HepG2 (cell line): Measurements from ENCODE around the gene MDP1. TPM values are rescaled to one million over a fixed set of nuclear protein-coding genes. Genes with fewer than 3 reads are reported as not detected.

Experiments
- FOXP1 ChIP-seq, 2 experiments: fragments of 450-650 bp in 1 of 2; IDR thresholded peaks; 2 replicates each; pipeline ENCODE4 v1.6.1; 2017 to 2018; ENCODE audit warnings: antibody characterized with exemption in 1 of 2
- KLF16 ChIP-seq, 2 experiments: sonication (generic) in 1 of 2; formaldehyde crosslinking in 1 of 2; IDR thresholded peaks; 2 replicates each; pipeline versions ENCODE4 v1.6.1 to v1.8.0; 2016 to 2023; ENCODE audit warnings: missing genetic modification reagents in 2 of 2, missing compliant biosample characterization in 1 of 2
- MATR3 ChIP-seq: sonication (generic); formaldehyde crosslinking; IDR thresholded peaks from 2 replicates; pipeline ENCODE4 v1.4.0; 2020; ENCODE audit warnings: missing genetic modification reagents
- NFE2 ChIP-seq: sonication (generic); formaldehyde crosslinking; IDR thresholded peaks from 2 replicates; pipeline ENCODE4 v1.4.0; 2020; ENCODE audit warnings: missing genetic modification reagents
- NR2F1 ChIP-seq, 2 experiments: fragments of 450-650 bp in 1 of 2; formaldehyde crosslinking in 1 of 2; IDR thresholded peaks; 2 replicates each; pipeline versions ENCODE4 v1.5.0 to v1.6.1; 2016 to 2020; ENCODE audit warnings: mild to moderate bottlenecking in 1 of 2, missing compliant biosample characterization in 1 of 2, missing genetic modification reagents in 1 of 2, moderate library complexity in 1 of 2
- RBM22 ChIP-seq: fragments of 200-400 bp; formaldehyde crosslinking; optimal IDR thresholded peaks from 2 replicates; pipeline ENCODE3; 2017; ENCODE audit warnings: mild to moderate bottlenecking, low read length, moderate library complexity
- RORA ChIP-seq: sonication (generic); formaldehyde crosslinking; IDR thresholded peaks from 2 replicates; pipeline ENCODE4 v1.5.0; 2020; ENCODE audit warnings: mild to moderate bottlenecking, missing genetic modification reagents, moderate library complexity
- SNAPC2 ChIP-seq: sonication (generic); formaldehyde crosslinking; IDR thresholded peaks from 2 replicates; pipeline ENCODE4 v1.8.1; 2022; ENCODE audit warnings: mild to moderate bottlenecking, missing genetic modification reagents
- SRY ChIP-seq: sonication (generic); formaldehyde crosslinking; IDR thresholded peaks from 2 replicates; pipeline ENCODE4 v1.8.0; 2022; ENCODE audit warnings: mild to moderate bottlenecking, missing genetic modification reagents
- ZNF549 ChIP-seq: sonication (generic); formaldehyde crosslinking; IDR thresholded peaks from 2 replicates; pipeline ENCODE4 v1.5.0; 2020; ENCODE audit warnings: missing genetic modification reagents
- polyA plus RNA-seq, 8 experiments: library from polyadenylated mRNA; depleted of rRNA in 3 of 8; stranded (reverse) in 7 of 8; unstranded in 1 of 8; fragments of >200 nt; fragmentation: Illumina TruSeq in 4 of 8; extraction: Trizol in 4 of 8; gene quantifications; 2 replicates each; pipeline versions ENCODE4 v1.2.1 to v1.2.3, GENCODE V29; 2011 to 2016; ENCODE audit warnings: low read depth in 4 of 8, missing spikeins in 1 of 8, mixed read lengths in 1 of 8; ENCODE audit not compliant: insufficient read depth in 1 of 8
- total RNA-seq, 5 experiments: library from RNA; depleted of rRNA; stranded (reverse); fragments of >200 nt; fragmentation: Illumina TruSeq; extraction: Trizol; gene quantifications; 2 replicates each; pipeline ENCODE4 v1.2.3, GENCODE V29; 2016; ENCODE audit warnings: low read depth in 1 of 5
- TF ChIP-seq, protein P1 (sequence below): sonication (generic); formaldehyde crosslinking; IDR thresholded peaks from 2 replicates; pipeline ENCODE4 v1.4.0; 2020; ENCODE audit warnings: missing genetic modification reagents, borderline replicate concordance
- TF ChIP-seq, protein P2 (sequence below): sonication (generic); formaldehyde crosslinking; IDR thresholded peaks from 2 replicates; pipeline ENCODE4 v1.5.1; 2020; ENCODE audit warnings: mild to moderate bottlenecking, missing genetic modification reagents, moderate library complexity
- TF ChIP-seq, protein P3 (sequence below), 2 experiments: sonication (generic) in 1 of 2; formaldehyde crosslinking in 1 of 2; IDR thresholded peaks; 2 replicates each; pipeline versions ENCODE4 v1.6.1 to v1.9.0; 2014 to 2022; ENCODE audit warnings: antibody characterized with exemption in 1 of 2, borderline replicate concordance in 1 of 2, inconsistent platforms in 1 of 2, low read depth in 1 of 2, missing genetic modification reagents in 1 of 2
- TF ChIP-seq, protein P4 (sequence below): sonication (generic); formaldehyde crosslinking; IDR thresholded peaks from 2 replicates; pipeline ENCODE4 v1.4.0; 2020; ENCODE audit warnings: mild to moderate bottlenecking, missing genetic modification reagents

The MDP1 gene
- total and polyA plus RNA-seq, 2 of the 13 experiments (the other 11 are each of a cell fraction or from before 2014, with no cell fraction given) = 44.1 to 48.7 TPM

DNA sequence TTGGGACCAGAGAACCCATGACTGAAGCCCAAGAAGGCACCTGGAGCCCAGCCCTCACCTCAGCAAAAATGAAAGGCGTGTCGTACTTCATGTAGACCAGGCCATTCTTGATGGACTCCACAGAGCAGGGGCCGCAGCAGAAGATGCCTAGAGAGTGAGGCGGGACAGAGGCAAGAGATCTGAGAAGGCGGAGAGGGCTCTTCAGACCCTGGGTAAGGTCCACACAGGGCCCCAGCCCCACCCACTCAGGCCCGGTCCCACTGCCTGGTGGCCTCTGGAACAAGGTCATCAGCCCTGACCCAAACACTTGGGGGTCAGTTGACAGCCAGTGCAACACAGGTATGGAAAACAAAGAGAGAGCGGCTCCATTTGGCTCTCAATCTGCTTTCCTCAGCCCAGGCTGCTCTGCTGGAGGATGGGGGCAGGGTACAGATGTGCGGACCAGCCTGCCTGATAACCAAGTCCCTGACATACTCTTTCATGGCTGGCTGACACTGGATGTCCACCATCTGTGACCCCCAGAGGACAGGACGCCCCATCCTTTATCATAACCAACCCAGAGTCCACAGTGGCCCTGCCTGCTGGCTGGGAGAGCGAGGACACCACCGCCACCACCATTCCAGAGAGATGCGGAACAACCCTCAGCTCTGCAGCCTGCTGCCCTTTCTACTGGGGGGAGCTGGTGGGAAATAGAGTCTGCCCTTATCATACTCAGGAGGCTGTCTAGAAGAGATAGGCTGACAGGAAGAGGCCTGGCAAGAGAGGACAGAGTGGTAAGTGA lies 40.3 kb upstream of the MDP1 start (continued):
- no peak for TF ChIP-seq RORA (CRISPR knock-in tag)
- TF ChIP-seq RBM22 = no peak
- TF ChIP-seq KLF16 (CRISPR knock-in tag; IDR thresholded peaks at IDR 0.05) = no peak
- peak in 1 of 2 experiments; percentile 80; a peak in 1 of 4 replicates for TF ChIP-seq NR2F1 (CRISPR knock-in tag; IDR thresholded peaks at IDR 0.05)
- TF ChIP-seq MATR3 (CRISPR knock-in tag) = no peak
- TF ChIP-seq, protein P1, sequence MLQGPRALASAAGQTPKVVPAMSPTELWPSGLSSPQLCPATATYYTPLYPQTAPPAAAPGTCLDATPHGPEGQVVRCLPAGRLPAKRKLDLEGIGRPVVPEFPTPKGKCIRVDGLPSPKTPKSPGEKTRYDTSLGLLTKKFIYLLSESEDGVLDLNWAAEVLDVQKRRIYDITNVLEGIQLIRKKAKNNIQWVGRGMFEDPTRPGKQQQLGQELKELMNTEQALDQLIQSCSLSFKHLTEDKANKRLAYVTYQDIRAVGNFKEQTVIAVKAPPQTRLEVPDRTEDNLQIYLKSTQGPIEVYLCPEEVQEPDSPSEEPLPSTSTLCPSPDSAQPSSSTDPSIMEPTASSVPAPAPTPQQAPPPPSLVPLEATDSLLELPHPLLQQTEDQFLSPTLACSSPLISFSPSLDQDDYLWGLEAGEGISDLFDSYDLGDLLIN (CRISPR knock-in tag) = no peak
- no peak for TF ChIP-seq SNAPC2 (CRISPR knock-in tag)
- TF ChIP-seq FOXP1 (IDR thresholded peaks at IDR 0.05) = no peak
- TF ChIP-seq FOXP1 (CRISPR knock-in tag; IDR thresholded peaks at IDR 0.05) = peak; percentile 80
- TF ChIP-seq, protein P2, sequence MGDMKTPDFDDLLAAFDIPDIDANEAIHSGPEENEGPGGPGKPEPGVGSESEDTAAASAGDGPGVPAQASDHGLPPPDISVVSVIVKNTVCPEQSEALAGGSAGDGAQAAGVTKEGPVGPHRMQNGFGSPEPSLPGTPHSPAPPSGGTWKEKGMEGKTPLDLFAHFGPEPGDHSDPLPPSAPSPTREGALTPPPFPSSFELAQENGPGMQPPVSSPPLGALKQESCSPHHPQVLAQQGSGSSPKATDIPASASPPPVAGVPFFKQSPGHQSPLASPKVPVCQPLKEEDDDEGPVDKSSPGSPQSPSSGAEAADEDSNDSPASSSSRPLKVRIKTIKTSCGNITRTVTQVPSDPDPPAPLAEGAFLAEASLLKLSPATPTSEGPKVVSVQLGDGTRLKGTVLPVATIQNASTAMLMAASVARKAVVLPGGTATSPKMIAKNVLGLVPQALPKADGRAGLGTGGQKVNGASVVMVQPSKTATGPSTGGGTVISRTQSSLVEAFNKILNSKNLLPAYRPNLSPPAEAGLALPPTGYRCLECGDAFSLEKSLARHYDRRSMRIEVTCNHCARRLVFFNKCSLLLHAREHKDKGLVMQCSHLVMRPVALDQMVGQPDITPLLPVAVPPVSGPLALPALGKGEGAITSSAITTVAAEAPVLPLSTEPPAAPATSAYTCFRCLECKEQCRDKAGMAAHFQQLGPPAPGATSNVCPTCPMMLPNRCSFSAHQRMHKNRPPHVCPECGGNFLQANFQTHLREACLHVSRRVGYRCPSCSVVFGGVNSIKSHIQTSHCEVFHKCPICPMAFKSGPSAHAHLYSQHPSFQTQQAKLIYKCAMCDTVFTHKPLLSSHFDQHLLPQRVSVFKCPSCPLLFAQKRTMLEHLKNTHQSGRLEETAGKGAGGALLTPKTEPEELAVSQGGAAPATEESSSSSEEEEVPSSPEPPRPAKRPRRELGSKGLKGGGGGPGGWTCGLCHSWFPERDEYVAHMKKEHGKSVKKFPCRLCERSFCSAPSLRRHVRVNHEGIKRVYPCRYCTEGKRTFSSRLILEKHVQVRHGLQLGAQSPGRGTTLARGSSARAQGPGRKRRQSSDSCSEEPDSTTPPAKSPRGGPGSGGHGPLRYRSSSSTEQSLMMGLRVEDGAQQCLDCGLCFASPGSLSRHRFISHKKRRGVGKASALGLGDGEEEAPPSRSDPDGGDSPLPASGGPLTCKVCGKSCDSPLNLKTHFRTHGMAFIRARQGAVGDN (CRISPR knock-in tag) = peak; percentile 75
- TF ChIP-seq ZNF549 = no peak
- TF ChIP-seq, protein P3, sequence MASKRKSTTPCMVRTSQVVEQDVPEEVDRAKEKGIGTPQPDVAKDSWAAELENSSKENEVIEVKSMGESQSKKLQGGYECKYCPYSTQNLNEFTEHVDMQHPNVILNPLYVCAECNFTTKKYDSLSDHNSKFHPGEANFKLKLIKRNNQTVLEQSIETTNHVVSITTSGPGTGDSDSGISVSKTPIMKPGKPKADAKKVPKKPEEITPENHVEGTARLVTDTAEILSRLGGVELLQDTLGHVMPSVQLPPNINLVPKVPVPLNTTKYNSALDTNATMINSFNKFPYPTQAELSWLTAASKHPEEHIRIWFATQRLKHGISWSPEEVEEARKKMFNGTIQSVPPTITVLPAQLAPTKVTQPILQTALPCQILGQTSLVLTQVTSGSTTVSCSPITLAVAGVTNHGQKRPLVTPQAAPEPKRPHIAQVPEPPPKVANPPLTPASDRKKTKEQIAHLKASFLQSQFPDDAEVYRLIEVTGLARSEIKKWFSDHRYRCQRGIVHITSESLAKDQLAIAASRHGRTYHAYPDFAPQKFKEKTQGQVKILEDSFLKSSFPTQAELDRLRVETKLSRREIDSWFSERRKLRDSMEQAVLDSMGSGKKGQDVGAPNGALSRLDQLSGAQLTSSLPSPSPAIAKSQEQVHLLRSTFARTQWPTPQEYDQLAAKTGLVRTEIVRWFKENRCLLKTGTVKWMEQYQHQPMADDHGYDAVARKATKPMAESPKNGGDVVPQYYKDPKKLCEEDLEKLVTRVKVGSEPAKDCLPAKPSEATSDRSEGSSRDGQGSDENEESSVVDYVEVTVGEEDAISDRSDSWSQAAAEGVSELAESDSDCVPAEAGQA (IDR thresholded peaks at IDR 0.05; ENCODE audit: low read depth) = no peak
- TF ChIP-seq, protein P3 (CRISPR knock-in tag; IDR thresholded peaks at IDR 0.05; ENCODE audit: borderline replicate concordance) = no peak
- no peak for TF ChIP-seq SRY (CRISPR knock-in tag)
- TF ChIP-seq, protein P4, sequence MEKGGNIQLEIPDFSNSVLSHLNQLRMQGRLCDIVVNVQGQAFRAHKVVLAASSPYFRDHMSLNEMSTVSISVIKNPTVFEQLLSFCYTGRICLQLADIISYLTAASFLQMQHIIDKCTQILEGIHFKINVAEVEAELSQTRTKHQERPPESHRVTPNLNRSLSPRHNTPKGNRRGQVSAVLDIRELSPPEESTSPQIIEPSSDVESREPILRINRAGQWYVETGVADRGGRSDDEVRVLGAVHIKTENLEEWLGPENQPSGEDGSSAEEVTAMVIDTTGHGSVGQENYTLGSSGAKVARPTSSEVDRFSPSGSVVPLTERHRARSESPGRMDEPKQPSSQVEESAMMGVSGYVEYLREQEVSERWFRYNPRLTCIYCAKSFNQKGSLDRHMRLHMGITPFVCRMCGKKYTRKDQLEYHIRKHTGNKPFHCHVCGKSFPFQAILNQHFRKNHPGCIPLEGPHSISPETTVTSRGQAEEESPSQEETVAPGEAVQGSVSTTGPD = no peak
- TF ChIP-seq NFE2 (CRISPR knock-in tag) = no peak
